NCI-H69 (cell line): Measurements from ENCODE around the gene PLB1.
"Not testable (repeated sequence)": the region's sequence is repeated elsewhere in the genome, so short reads cannot be mapped to it uniquely, and the experiment has no call there.

ENCODE experiments used
- DNase-seq: peaks from one replicate; lab custom pipeline; 2025; lab: John Stamatoyannopoulos, UW

PLB1 gene

GRCh38 chr2:28465148-28465885 lies 30.5 kb upstream of the PLB1 start:
- DNase-seq = no peak

GRCh38 chr2:28469304-28469703 lies 26.6 kb upstream of the PLB1 start:
- DNase-seq = no peak

- DNase-seq = peak; percentile 9
Measured at GRCh38 chr2:28469947-28470535, 25.8 kb upstream of the PLB1 start.

GRCh38 chr2:28470759-28471158 lies 25.1 kb upstream of the PLB1 start:
- peak; percentile 6 for DNase-seq

- no peak for DNase-seq
Measured at GRCh38 chr2:28471214-28471613, 24.6 kb upstream of the PLB1 start.

- DNase-seq = no peak
Measured at GRCh38 chr2:28471701-28472236, 24.1 kb upstream of the PLB1 start.

- DNase-seq = not testable (repeated sequence)
Measured at GRCh38 chr2:28472641-28473040, 23.2 kb upstream of the PLB1 start.

- DNase-seq = no peak
Measured at GRCh38 chr2:28475088-28475595, 20.7 kb upstream of the PLB1 start.

GRCh38 chr2:28477087-28477486 lies 18.8 kb upstream of the PLB1 start:
- DNase-seq = no peak

- no peak for DNase-seq
Measured at GRCh38 chr2:28477645-28478044, 18.2 kb upstream of the PLB1 start.

GRCh38 chr2:28480403-28481049 lies 15.3 kb upstream of the PLB1 start:
- DNase-seq = no peak

- DNase-seq = no peak
Measured at GRCh38 chr2:28481905-28482304, 14.0 kb upstream of the PLB1 start.

- DNase-seq = no peak
Measured at GRCh38 chr2:28484835-28485234, 11.0 kb upstream of the PLB1 start.

GRCh38 chr2:28486526-28486925 lies 9.3 kb upstream of the PLB1 start:
- no peak for DNase-seq

- no peak for DNase-seq
Measured at GRCh38 chr2:28487258-28487657, 8.6 kb upstream of the PLB1 start.

- DNase-seq = peak; percentile 2
Measured at GRCh38 chr2:28488083-28488830, 7.6 kb upstream of the PLB1 start.

GRCh38 chr2:28488858-28489575 lies 6.8 kb upstream of the PLB1 start:
- no peak for DNase-seq

- DNase-seq = no peak
Measured at GRCh38 chr2:28490558-28490957, 5.3 kb upstream of the PLB1 start.

- DNase-seq = peak; percentile 35
Measured at GRCh38 chr2:28492282-28492681, 3.6 kb upstream of the PLB1 start.

GRCh38 chr2:28493636-28494035 lies 2.2 kb upstream of the PLB1 start:
- no peak for DNase-seq

GRCh38 chr2:28496781-28497180 lies 921 bp downstream of the PLB1 start:
- no peak for DNase-seq
